Hepatocyte (in vitro differentiated cells): ENCODE data around the gene LTB4R2. TPM values are rescaled to one million over a fixed set of nuclear protein-coding genes. Genes with fewer than 3 reads are reported as not detected.
"Not testable (repeated sequence)": the region's sequence is repeated elsewhere in the genome, so short reads cannot be mapped to it uniquely, and the experiment has no call there.

Experiments
- DNase-seq: peaks from one replicate; pipeline ENCODE4 v3.0.0-alpha.2; 2016; ENCODE audit warnings: low spot score
- H2AFZ ChIP-seq: fragments of 200-600 bp; sonication (generic); 2 replicates; pipeline ENCODE4 v1.6.0; 2016; ENCODE audit warnings: antibody characterized with exemption, mild to moderate bottlenecking
- H3K27ac ChIP-seq: fragments of 200-600 bp; sonication (generic); 2 replicates; pipeline ENCODE4 v1.5.1; 2016; ENCODE audit warnings: mild to moderate bottlenecking
- H3K27me3 ChIP-seq: fragments of 200-600 bp; sonication (generic); 2 replicates; pipeline ENCODE4 v1.6.1; 2016
- H3K36me3 ChIP-seq: fragments of 200-600 bp; sonication (generic); replicated peaks from 2 replicates; pipeline ENCODE4 v1.5.1; 2016; ENCODE audit warnings: low read depth; ENCODE audit not compliant: insufficient read depth
- H3K4me1 ChIP-seq: fragments of 200-600 bp; sonication (generic); 2 replicates; pipeline ENCODE4 v1.5.1; 2016; ENCODE audit warnings: mild to moderate bottlenecking, moderate library complexity; ENCODE audit not compliant: insufficient read depth
- H3K4me2 ChIP-seq: fragments of 200-600 bp; sonication (generic); 2 replicates; pipeline ENCODE4 v1.6.0; 2016
- H3K4me3 ChIP-seq: fragments of 200-600 bp; sonication (generic); 2 replicates; pipeline ENCODE4 v1.5.1; 2016; ENCODE audit warnings: mild to moderate bottlenecking
- H3K79me2 ChIP-seq: fragments of 200-600 bp; sonication (generic); 2 replicates; pipeline ENCODE4 v1.6.0; 2017; ENCODE audit warnings: mild to moderate bottlenecking
- H3K9me2 ChIP-seq: fragments of 200-600 bp; sonication (generic); replicated peaks from 2 replicates; pipeline ENCODE4 v1.6.0; 2017; ENCODE audit warnings: mild to moderate bottlenecking; ENCODE audit not compliant: insufficient read depth
- H3K9me3 ChIP-seq: fragments of 200-600 bp; sonication (generic); 2 replicates; pipeline ENCODE4 v1.5.1; 2016; ENCODE audit warnings: low read depth, mild to moderate bottlenecking
- H4K20me1 ChIP-seq: fragments of 200-600 bp; sonication (generic); 2 replicates; pipeline ENCODE4 v1.6.0; 2016; ENCODE audit warnings: mild to moderate bottlenecking; ENCODE audit not compliant: insufficient read depth, poor library complexity, severe bottlenecking
- CTCF ChIP-seq: fragments of 200-600 bp; sonication (generic); IDR thresholded peaks from 2 replicates; pipeline ENCODE4 v1.5.1; 2016; ENCODE audit warnings: antibody characterized with exemption, mild to moderate bottlenecking; ENCODE audit not compliant: poor library complexity
- EZH2 ChIP-seq: fragments of 200-600 bp; sonication (generic); IDR thresholded peaks from 2 replicates; pipeline ENCODE4 v1.6.1; 2016; ENCODE audit warnings: antibody characterized with exemption, mild to moderate bottlenecking, borderline replicate concordance
- EZH2phosphoT487 ChIP-seq: fragments of 200-600 bp; sonication (generic); IDR thresholded peaks from one replicate; pipeline ENCODE4 v1.6.1; 2018; ENCODE audit warnings: antibody characterized with exemption, mild to moderate bottlenecking, low read depth, moderate library complexity; ENCODE audit not compliant: unreplicated experiment, severe bottlenecking
- WGBS: methylation state at CpG from one replicate; pipeline ENCODE4 v1.1.6; 2016; ENCODE audit warnings: low lambda C conversion rate; ENCODE audit errors: missing lambda C conversion rate; 5-methylcytosine and 5-hydroxymethylcytosine counted together
- polyA plus RNA-seq: library from polyadenylated mRNA; unstranded; fragments of >200 nt; fragmentation: Nextera tagmentation; extraction: Ambion mirVana; gene quantifications from 2 replicates; pipeline ENCODE4 v1.2.1, GENCODE V29; 2016
- total RNA-seq: library from RNA; depleted of rRNA; stranded (reverse); fragments of >200 nt; gene quantifications from 2 replicates; pipeline ENCODE4 v1.2.3, GENCODE V29; 2014

The LTB4R2 gene
- total and polyA plus RNA-seq, 2 experiments from 2014 or later: 0.92 to 3.6 TPM

GRCh38 chr14:24327303-24327702 is 17.4 kb downstream of the LTB4R2 start:
- H3K9me3 ChIP-seq: no peaks in the 10 kb centered on the region
- H3K27ac ChIP-seq: no peak overlapping the region
- no peak overlapping the region for H3K4me2 ChIP-seq
- H2AFZ ChIP-seq: no peak overlapping the region
- TF ChIP-seq EZH2: no peak
- H3K9me2 ChIP-seq: no peaks in the 10 kb centered on the region
- 77% methylated on average over 2 of the region's 2 CpGs for WGBS
- no peak overlapping the region for H3K4me3 ChIP-seq
- no peaks in the 10 kb centered on the region for H4K20me1 ChIP-seq
- H3K4me1 ChIP-seq: peaks cover under 1% of the 10 kb centered on the region
- no peaks in the 10 kb centered on the region for H3K27me3 ChIP-seq
- no peaks in the 10 kb centered on the region for H3K36me3 ChIP-seq
- DNase-seq: no peak
- no peaks in the 10 kb centered on the region for H3K79me2 ChIP-seq

GRCh38 chr14:24327914-24328313 is 18.0 kb downstream of the LTB4R2 start:
- H4K20me1 ChIP-seq, H3K9me3 ChIP-seq, H3K4me1 ChIP-seq, H3K4me3 ChIP-seq, H2AFZ ChIP-seq, H3K79me2 ChIP-seq, H3K27ac ChIP-seq, DNase-seq, H3K4me2 ChIP-seq, H3K36me3 ChIP-seq, H3K9me2 ChIP-seq, H3K27me3 ChIP-seq: not testable (repeated sequence)
- TF ChIP-seq CTCF: peak; percentile 63
- 8% methylated on average over 9 of the region's 9 CpGs for WGBS

- no peaks in the 10 kb centered on the region for H3K9me2 ChIP-seq
- no peak overlapping the region for H3K4me2 ChIP-seq
- H2AFZ ChIP-seq: no peak overlapping the region
- TF ChIP-seq EZH2: no peak
- no peak for TF ChIP-seq EZH2phosphoT487
- no peak for TF ChIP-seq CTCF
- H3K79me2 ChIP-seq: no peaks in the 10 kb centered on the region
- peaks cover 18% of the 10 kb centered on the region for H3K4me1 ChIP-seq
- no peak overlapping the region for H3K4me3 ChIP-seq
- H3K27me3 ChIP-seq: peaks cover 10% of the 10 kb centered on the region
- 86% methylated on average over 12 of the region's 12 CpGs for WGBS
- no peak overlapping the region for H3K27ac ChIP-seq
- DNase-seq: no peak
- H3K36me3 ChIP-seq: no peaks in the 10 kb centered on the region
- H3K9me3 ChIP-seq: no peaks in the 10 kb centered on the region
- H4K20me1 ChIP-seq: no peaks in the 10 kb centered on the region
These were observed 19.2 kb downstream of the LTB4R2 start for GRCh38 chr14:24329073-24329663.

GRCh38 chr14:24329736-24330135 is 19.8 kb downstream of the LTB4R2 start:
- Histone ChIP-seq H3K79me2 (no peaks in the 10 kb centered on the region), H3K4me2 (no peak overlapping the region), H3K4me1 (peaks cover 24% of the 10 kb centered on the region), H3K36me3 (no peaks in the 10 kb centered on the region), H3K27me3 (peaks cover 15% of the 10 kb centered on the region), H3K9me2 (no peaks in the 10 kb centered on the region), H3K27ac (no peak overlapping the region), H2AFZ (no peak overlapping the region), H3K9me3 (no peaks in the 10 kb centered on the region), H3K4me3 (no peak overlapping the region), H4K20me1 (no peaks in the 10 kb centered on the region)
- 87% methylated on average over 9 of the region's 9 CpGs for WGBS
- TF ChIP-seq EZH2 (no peak), CTCF (no peak), EZH2phosphoT487 (no peak)
- no peak for DNase-seq
